Stimulated activated CD8-positive, alpha-beta memory T cell treated with anti-CD3 and anti-CD28 coated beads, Interleukin-12 subunit alpha, Interleukin-12 subunit beta, amount 100 ng/mL, for 24 hours (primary cell): ENCODE results near the gene ZNF148.

Experiments used
- DNase-seq: peaks from one replicate; pipeline ENCODE4 v3.0.0-alpha.2; 2020; ENCODE audit errors: extremely low read depth

ZNF148 gene

DNA sequence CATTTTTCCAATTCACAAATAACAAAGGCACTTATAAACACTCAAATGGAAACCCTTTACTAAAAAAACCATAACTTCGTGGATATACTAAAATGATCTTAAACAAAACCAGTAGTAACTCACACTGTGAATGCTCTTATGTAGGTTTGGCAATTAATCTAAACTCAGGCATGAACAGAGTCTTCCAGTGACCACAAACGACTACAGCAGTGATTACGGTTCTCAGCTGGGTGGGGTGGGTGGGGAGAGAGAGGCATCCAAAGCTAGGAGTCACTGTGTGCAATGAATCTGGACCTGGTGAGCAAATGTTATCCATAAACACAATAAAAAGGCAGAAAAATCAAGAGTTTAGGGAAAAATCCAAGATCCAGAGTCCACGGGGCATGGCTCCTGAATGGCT lies 183.9 kb downstream of the ZNF148 start:
- DNase-seq, result no peak

DNA sequence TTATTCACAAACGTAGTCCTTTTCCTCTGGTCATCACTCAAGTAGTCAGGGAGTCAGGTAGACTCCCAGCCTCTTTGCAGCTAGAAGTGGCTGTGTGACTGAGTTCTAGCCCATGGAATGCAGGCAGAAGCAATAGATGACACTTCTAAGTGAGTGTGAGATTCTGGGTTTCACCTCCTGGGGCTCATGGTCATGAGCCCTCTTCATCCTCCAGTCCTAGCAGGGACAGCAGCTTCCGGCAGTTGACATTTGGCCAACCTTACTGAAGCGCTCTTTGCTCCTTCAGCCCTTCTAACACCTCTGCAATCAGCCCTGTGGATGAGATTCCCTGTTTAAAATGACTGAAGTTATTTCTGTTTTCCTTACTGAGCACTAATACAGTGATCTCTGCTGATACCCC lies 184.3 kb downstream of the ZNF148 start:
- DNase-seq, result no peak

DNA sequence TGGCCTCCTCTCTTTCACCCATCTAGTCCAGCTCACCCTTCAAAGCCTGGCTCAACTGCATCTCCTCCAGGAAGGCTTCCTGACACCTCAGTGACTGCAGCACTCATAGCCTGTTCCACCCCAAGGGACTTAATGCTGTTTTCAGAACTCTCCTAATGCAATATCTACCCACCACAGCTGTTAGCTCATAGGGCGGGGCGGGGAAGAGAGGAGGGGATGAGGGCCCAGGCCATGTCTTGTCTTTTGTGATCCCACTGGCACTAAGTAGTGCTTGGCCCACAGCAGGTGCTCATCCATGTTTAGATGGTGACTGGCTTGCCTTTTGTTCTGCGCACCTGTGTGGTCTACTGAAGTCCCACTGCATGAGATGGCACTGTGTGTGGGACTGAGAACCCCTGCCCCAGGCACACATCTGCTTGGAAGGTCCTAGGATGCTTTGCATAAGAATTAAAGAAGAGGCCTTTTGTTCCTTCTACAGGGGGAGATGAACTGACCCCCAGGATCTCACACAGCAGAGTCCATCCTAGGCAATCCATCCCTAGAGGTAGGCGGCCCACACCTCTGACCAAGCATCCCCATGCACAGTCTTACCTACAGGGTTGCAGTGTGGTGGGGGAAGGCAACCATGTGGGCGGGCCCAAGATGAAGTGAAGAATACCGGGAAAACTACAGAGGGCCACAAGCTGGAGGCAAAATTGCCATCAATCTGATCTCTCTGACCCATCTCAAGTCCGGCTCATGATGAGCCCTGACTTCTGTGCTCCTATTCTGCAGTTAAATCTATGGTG lies 185.6 kb downstream of the ZNF148 start:
- DNase-seq, result no peak

DNA sequence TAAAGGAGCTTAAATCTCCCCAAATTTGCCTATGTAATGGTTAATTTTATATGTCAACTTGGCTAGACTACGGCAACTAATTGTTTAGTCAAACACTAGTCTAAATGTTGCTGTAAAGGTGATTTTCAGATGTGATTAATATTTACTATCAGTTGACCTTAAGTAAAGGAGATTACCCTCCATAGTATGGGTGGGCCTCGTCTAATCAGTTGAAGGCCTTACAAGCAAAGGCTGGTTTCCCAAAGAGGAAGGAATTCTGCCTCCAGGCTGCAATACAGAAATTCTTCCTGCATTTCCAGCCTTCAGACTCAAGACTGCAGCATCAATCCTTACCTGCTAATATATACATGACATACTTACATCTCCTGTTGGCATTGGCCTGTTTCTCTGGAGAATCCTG lies 186.2 kb downstream of the ZNF148 start:
- DNase-seq, result no peak

GRCh38 chr3:125187599-125187910 lies 187.6 kb downstream of the ZNF148 start:
- DNase-seq, result no peak

DNA sequence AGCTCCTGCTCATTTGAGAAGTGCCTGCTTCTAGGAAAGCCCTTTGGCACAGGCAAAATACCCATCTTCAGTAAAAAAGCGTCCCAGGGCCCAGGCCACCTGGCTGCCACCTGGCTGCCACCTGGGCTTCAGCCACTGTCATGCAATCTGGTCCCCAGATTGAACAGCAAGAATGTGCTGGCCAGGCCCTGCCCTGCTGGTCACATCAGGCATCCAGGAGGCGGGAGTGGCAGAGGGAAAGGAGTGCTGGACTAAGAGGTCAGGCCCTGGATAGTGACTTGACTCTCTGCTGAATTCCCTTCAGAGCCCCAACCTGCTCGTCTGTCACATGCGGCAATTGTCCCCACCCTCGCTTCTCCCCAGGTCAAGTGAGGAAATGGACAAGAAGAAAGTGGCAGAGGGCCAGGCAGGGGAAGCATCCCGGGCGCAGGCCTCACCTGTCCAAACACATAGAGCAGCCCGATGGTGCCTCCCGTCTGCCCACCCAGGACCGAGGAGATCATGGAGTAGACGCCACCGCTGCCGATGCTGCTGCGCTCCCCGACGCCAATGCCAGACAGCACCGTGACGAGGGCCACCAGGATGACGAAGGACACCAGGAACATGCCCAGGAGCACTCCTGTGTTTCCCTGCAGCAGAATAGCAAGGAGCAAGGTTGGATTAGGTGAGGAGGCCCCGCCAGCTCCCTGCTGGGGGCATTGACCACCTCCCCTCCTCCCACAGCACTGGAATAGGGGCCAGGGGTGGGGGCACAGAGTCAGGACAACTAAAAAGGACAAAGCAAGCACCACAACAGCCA lies 188.1 kb downstream of the ZNF148 start:
- DNase-seq, result no peak

- no peak for DNase-seq
Measured at GRCh38 chr3:125186261-125186787, 188.8 kb downstream of the ZNF148 start.

- DNase-seq, result no peak
Measured at GRCh38 chr3:125185805-125186204, 189.3 kb downstream of the ZNF148 start.

- no peak for DNase-seq
Measured at GRCh38 chr3:125179884-125180240, 195.3 kb downstream of the ZNF148 start.

- DNase-seq, result no peak
Measured at GRCh38 chr3:125179143-125179883, 195.8 kb downstream of the ZNF148 start.

GRCh38 chr3:125177746-125178145 lies 197.4 kb downstream of the ZNF148 start:
- no peak for DNase-seq
